Activated naive CD4-positive, alpha-beta T cell treated with anti-CD3 and anti-CD28 coated beads, Interleukin-2, amount 50 U/mL, for 24 hours (primary cell): ENCODE results near the gene PSMD4.
"Not testable (repeated sequence)": the region's sequence is repeated elsewhere in the genome, so short reads cannot be mapped to it uniquely, and the experiment has no call there.

Experiments used
- H3K27ac Mint-ChIP-seq: one replicate; pipeline ENCODE4 v1.8.0; 2021; ENCODE audit warnings: mild to moderate bottlenecking, mixed read lengths
- H3K27me3 Mint-ChIP-seq: one replicate; pipeline ENCODE4 v1.8.0; 2021; ENCODE audit warnings: mixed read lengths
- H3K36me3 Mint-ChIP-seq: one replicate; pipeline ENCODE4 v1.8.0; 2021; ENCODE audit warnings: mixed read lengths
- H3K4me1 Mint-ChIP-seq: one replicate; pipeline ENCODE4 v1.8.0; 2021; ENCODE audit warnings: mixed read lengths
- H3K4me3 Mint-ChIP-seq: one replicate; pipeline ENCODE4 v1.8.0; 2021; ENCODE audit warnings: mild to moderate bottlenecking, mixed read lengths
- H3K9me3 Mint-ChIP-seq: one replicate; pipeline ENCODE4 v1.8.0; 2021; ENCODE audit warnings: mixed read lengths

PSMD4 gene

DNA sequence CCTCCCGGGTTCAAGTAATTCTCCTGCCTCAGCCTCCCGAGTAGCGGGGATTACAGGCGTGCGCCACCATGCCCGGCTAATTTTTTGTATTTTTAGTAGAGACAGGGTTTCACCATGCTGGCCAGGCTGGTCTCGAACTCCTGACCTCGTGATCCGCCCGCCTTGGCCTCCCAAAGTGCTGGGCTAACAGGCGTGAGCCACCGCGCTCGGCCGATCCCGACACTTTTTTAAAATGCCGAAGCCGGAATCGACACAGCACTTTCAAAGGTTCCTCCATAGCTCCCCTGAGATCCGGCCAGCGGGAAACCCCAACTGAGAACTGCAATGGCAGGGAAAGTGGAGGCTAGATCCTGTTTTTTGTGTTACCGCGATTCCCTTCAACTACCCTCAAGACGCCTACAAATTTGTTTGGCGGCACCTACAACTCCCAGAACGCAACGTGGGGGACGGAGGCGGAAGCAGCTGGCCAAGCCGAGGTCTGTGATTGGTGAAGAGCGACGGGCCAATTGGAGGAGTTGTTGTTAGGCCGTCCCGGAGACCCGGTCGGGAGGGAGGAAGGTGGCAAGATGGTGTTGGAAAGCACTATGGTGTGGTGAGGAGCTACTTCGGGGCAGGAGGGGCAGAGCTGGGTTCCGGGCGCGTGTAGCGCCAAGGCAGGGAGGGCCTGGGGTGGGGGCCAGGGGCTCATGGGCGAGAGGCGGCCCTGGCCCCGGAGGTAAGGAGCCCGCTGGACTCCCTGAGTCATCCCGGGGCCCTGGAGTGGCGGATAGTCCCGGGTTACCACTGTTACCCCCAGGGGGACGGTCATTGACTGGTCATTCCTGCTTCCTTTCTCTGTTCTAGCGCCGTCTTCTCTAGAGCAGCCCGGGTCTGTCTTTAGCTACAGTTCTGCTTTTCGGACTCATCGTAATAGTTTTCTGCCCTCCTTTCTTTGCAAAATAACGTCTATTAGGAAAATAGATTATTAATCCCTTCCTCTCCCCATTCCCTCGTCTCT, at the start of gene PSMD4:
TSS of gene PSMD4 (plus strand) at position 518 of the 997 bp plus-strand sequence. CDS start at position 567, 49 bp downstream.
- peak within 1 kb of the TSS; percentile 95 for H3K27ac Mint-ChIP-seq
- peaks cover 29% of the 10 kb centered on the region for H3K4me1 Mint-ChIP-seq
- H3K36me3 Mint-ChIP-seq: no peaks in the 10 kb centered on the region
- H3K4me3 Mint-ChIP-seq: peak within 1 kb of the TSS; percentile 90
- H3K27me3 Mint-ChIP-seq: no peaks in the 10 kb centered on the region
- no peaks in the 10 kb centered on the region for H3K9me3 Mint-ChIP-seq

DNA sequence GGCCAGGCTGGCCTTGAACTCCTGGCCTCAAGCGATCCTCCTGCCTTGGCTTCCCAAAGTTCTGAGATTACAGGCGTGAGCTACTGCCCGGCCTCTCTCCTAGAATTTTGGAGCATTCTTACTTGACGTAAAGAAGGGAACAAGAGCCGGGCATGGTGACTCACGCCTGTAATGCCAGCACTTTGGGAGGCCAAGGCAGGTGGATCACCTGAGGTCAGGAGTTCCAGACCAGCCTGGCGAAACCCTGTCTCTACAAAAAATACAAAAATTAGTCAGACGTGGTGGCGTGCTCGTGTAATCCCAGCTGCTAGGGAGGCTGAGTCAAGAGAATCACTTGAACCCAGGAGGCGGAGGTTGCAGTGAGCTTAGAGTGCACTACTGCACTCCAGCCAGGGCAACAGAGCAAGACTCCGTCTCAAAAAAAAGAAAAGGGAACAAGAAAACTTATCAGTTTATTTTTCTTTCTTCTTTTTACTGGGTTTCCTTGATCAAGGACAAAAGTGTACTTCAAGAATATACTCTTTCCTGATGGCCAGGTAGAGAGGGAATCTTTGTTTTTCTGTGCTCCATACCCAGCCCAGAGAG, 49.1 kb upstream of the PSMD4 start:
- H3K4me3 Mint-ChIP-seq, H3K27me3 Mint-ChIP-seq, H3K27ac Mint-ChIP-seq, H3K9me3 Mint-ChIP-seq, H3K36me3 Mint-ChIP-seq: not testable (repeated sequence)
- H3K4me1 Mint-ChIP-seq: peaks cover 30% of the 10 kb centered on the region

DNA sequence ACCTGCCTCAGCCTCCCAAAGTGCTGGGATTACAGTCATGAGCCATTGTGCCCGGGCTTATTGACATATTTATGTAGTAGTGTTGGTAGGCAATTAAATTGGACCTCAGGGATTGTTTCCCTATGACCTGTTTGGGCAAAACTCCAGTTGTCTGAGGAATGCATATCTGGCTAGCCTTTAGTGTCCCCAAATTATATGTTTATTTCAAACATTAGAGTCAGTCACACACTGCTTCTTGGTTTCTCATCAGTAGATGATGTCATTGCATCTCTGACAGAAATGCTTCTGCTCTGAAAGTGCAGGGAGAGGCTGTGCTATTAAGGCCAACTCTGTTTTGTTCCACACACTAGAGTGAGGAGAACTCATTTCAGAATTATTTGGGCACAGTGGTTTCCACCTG, 43.7 kb upstream of the PSMD4 start:
- Mint-ChIP-seq H3K9me3 (no peaks in the 10 kb centered on the region), H3K4me3 (peak overlapping the region; percentile 11)

DNA sequence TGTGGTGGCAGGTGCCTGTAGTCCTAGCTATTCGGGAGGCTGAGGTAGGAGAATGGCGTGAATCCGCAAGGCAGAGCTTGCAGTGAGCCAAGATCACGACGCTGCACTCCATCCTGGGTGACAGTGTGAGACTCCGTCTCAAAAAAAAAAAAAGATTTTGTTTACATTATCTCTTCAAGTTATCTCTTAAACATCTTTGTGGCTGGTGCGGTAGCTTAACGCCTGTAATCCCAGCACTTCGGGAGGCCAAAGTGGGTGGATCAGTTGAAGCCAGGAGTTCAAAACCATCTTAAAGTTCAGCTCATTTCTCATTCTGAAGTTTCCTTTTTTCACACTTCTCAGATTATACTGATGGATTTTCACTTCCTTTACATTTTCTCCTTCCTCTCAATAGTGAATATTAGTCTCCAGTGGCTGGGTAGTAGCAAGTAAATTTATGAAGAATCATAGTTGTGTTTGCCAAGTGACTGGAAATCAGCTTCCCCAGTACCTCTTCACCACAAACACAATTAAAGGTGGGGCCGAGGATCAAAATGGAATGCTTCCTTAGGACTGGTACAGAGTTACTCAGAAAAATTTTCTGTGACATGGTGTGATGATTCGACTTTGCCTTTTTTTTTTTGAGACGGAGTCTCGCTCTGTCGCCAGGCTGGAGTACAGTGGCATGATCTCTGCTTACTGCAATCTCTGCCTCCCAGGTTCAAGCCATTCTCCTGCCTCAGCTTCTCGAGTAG, 42.4 kb upstream of the PSMD4 start:
- peaks cover 39% of the 10 kb centered on the region for H3K4me1 Mint-ChIP-seq
- peak overlapping the region; percentile 61 for H3K4me3 Mint-ChIP-seq
- no peaks in the 10 kb centered on the region for H3K9me3 Mint-ChIP-seq
- no peaks in the 10 kb centered on the region for H3K27me3 Mint-ChIP-seq
- peak overlapping the region; percentile 59 for H3K27ac Mint-ChIP-seq
- H3K36me3 Mint-ChIP-seq: peaks cover 10% of the 10 kb centered on the region

More for the DNA sequence above, 43.7 kb upstream of the PSMD4 start:
- Mint-ChIP-seq H3K27ac (no peak overlapping the region), H3K27me3 (no peaks in the 10 kb centered on the region), H3K36me3 (peaks cover 10% of the 10 kb centered on the region), H3K4me1 (peaks cover 38% of the 10 kb centered on the region)

DNA sequence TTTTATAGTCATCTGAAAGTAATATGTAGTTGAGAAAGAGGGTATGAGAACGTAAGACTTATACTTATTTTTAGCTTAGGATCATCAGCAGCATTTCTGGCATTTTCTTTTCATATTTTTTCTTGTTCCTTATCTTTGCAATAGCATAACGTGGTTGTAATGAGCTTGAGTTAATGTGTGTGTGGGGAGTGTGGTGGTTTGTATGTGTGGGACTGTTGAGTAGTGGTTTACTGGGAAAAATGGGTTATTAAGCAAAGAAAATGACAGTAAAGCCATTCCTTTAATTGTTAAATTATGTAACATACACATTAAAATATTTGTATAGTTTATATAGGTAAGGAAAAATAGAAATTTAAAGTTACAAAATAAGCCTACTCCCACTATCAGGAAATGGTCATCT, 41.0 kb upstream of the PSMD4 start:
- no peak overlapping the region for H3K27ac Mint-ChIP-seq
- H3K9me3 Mint-ChIP-seq: no peaks in the 10 kb centered on the region
- peaks cover 10% of the 10 kb centered on the region for H3K36me3 Mint-ChIP-seq
- H3K4me1 Mint-ChIP-seq: peaks cover 39% of the 10 kb centered on the region
- peak overlapping the region; percentile 30 for H3K4me3 Mint-ChIP-seq
- H3K27me3 Mint-ChIP-seq: no peaks in the 10 kb centered on the region

DNA sequence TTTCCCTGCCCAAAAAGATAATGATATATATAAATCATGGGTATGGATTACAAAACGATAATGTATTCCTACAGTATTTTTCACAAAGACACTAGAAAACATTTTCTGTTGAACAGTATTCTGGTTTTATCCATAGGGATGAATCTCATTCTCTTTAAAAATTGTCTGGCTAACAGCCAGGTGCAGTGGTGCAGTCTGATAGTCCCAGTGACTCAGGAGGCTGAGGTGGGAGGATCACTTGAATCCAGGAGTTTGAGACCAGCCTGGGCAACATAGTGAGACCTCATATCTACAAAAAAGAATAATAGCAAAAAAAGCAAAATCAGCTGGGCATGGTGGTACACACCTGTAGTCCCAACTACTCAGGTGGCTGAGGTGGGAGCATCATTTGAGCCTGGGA, 32.9 kb upstream of the PSMD4 start:
- Mint-ChIP-seq H3K9me3 (no peaks in the 10 kb centered on the region), H3K27ac (no peak overlapping the region), H3K4me3 (no peak overlapping the region), H3K4me1 (peaks cover 15% of the 10 kb centered on the region), H3K36me3 (no peaks in the 10 kb centered on the region), H3K27me3 (no peaks in the 10 kb centered on the region)

DNA sequence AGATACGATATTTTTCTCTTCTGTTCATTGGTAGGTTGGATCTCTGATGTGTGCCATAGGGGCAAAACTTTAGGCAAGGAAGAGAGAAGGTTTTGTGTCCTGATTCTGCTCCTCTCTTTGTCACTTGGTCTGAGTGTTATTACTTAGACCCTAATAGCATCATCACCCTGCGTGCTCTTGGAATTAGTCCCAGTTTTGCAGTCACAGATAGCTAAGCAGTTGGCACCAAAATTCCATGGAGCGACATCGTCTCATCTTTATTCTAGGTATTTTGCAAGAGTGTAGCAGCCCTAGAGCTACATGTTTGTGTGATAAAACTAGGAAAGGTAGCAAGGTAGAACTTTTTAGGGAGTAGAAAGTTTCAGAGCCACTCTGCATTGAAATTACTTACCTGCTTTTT, 32.4 kb upstream of the PSMD4 start:
- Mint-ChIP-seq H3K4me3 (no peak overlapping the region), H3K36me3 (no peaks in the 10 kb centered on the region), H3K27me3 (no peaks in the 10 kb centered on the region), H3K27ac (no peak overlapping the region), H3K4me1 (peaks cover 14% of the 10 kb centered on the region), H3K9me3 (no peaks in the 10 kb centered on the region)

DNA sequence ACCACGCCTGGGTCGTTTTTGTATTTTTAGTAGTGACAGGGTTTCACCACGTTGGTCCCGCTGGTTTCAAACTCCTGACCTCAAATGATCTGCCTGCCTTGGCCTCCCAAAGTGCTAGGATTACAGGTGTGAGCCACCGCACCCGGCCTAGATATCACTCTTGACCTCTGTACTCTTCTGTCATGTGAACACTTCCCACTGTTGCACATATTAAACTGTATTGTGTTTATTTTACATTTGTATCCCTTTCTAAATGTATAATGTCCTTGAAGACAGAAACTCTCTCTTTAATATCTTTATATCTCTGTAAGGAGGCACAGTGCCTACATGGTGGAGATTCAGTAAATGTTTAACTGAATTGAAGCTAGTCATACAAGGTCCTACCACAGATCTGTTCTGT, 19.3 kb upstream of the PSMD4 start:
- no peak overlapping the region for H3K4me3 Mint-ChIP-seq
- no peaks in the 10 kb centered on the region for H3K4me1 Mint-ChIP-seq
- peaks cover 15% of the 10 kb centered on the region for H3K36me3 Mint-ChIP-seq
- no peaks in the 10 kb centered on the region for H3K9me3 Mint-ChIP-seq
- no peak overlapping the region for H3K27ac Mint-ChIP-seq
- H3K27me3 Mint-ChIP-seq: no peaks in the 10 kb centered on the region

DNA sequence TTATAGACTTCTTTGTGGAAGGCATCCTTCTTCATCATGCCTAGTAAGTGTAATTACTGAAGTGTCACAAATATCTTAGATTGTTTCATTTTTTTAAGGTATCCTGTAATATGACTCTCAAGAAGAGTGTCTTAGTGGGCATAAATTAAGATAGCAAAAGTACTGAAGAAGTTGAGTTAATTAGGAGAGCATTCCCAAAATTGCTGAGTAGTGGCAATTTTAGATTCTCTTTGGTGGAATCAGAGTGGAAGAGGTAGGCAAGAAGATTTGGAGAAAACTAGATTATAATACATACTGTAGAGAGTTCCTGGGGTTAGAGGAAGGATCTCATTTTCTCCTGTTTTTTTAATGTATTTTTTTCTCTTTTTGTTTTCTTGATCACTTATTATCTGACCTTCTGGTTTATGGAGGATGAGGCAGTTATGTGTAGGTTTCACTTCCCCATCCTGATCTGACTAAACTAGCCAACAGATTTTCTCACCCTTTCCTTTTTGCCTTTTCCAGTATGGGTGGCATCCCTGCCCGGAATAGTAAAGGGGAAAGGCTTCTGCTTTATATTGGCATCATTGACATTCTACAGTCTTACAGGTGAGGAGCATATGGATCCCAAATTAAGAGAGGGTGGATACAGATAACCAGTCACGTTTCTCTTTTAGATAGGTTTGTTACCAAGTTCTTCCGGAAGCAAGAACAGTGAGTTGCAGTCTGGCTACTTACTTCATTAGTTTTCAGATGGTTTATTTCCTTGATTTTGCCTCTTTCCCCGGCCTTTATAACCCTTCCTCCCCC, 16.7 kb upstream of the PSMD4 start:
- H3K27me3 Mint-ChIP-seq: no peaks in the 10 kb centered on the region
- peaks cover 14% of the 10 kb centered on the region for H3K36me3 Mint-ChIP-seq
- no peaks in the 10 kb centered on the region for H3K9me3 Mint-ChIP-seq
- no peak overlapping the region for H3K4me3 Mint-ChIP-seq
- peak overlapping the region; percentile 25 for H3K27ac Mint-ChIP-seq
- H3K4me1 Mint-ChIP-seq: no peaks in the 10 kb centered on the region

DNA sequence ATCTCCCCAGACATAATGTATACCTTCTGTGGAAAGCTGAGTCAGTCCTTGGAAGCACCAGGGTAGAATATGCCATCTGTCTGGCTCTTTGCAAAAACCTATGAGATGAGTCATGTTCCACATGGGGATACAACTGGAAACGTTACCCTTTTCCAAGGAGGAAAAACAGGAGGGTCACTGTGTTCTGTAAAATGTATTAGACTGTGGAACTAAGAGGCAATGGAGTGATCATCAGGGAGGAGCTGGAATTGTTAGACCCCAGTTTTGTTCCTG, 16.1 kb upstream of the PSMD4 start:
- Mint-ChIP-seq H3K36me3 (peaks cover 14% of the 10 kb centered on the region), H3K4me3 (no peak overlapping the region), H3K4me1 (no peaks in the 10 kb centered on the region), H3K27me3 (no peaks in the 10 kb centered on the region), H3K9me3 (no peaks in the 10 kb centered on the region), H3K27ac (no peak overlapping the region)

DNA sequence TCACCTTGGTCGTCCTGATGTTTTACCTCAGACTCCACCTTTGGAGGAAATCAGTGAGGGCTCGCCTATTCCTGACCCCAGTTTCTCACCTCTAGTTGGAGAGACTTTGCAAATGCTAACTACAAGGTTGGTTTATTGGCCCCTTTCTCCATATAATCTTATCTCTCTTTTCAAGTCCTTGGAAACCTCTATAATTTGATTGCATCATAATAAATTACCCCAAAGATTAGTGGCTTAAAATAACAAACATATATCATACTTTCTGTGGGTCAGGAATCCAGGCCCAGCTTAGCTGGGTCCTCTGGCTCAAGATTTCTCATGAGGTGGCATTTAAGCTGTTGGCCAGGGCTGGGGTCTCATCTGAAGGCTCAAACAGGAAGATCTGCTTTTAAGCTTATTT, 12.1 kb upstream of the PSMD4 start:
- H3K27me3 Mint-ChIP-seq: no peaks in the 10 kb centered on the region
- H3K9me3 Mint-ChIP-seq: no peaks in the 10 kb centered on the region

DNA sequence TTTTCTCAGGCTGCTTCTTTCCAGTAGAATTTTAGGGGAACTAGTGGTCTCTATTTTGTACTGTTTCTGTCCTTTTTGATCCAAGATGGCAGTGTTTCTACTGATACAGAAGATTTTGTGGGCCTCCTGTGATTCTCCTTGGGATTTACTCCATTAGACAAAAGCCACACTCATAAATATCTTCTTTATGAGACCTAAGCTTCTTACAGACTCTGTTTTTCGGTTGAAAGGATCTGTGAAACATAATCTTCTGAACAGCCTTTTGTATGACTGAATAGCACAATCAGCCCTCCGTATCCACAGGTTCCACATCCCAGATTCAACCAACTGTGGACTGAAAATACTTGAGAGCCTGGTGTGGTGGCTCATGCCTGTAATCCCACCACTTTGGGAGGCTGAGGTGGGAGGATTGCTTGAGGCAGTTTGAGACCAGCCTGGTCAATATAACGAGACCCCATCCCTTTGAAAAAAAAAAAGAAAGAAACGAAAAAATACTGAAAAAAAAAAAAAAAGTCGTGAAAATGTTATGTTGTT, 10.8 kb upstream of the PSMD4 start:
- Mint-ChIP-seq H3K4me1 (no peaks in the 10 kb centered on the region), H3K27me3 (no peaks in the 10 kb centered on the region), H3K4me3 (no peak overlapping the region), H3K9me3 (no peaks in the 10 kb centered on the region), H3K36me3 (peaks cover 17% of the 10 kb centered on the region), H3K27ac (no peak overlapping the region)

More for the DNA sequence above, 12.1 kb upstream of the PSMD4 start:
- H3K4me3 Mint-ChIP-seq: no peak overlapping the region
- H3K27ac Mint-ChIP-seq: no peak overlapping the region
- peaks cover 14% of the 10 kb centered on the region for H3K36me3 Mint-ChIP-seq
- H3K4me1 Mint-ChIP-seq: no peaks in the 10 kb centered on the region

DNA sequence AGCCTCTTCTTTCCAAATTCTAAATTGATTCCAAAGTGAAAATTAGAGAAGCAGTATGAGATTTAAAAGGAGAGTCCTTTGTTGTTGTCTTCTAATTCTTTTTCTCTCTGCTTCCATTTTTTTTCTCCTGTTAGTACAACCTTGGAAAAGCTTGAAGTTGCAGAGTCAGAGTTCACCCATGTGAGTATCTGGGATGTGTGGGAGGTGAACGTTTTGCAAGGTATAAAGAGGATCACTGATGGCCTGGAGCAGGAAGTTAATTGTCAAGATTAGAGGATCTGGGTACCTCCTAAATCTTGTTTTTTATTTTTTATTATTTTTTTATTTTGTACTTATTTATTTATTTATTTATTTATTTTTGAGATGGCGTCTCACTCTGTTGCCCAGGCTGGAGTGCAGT, 7.7 kb upstream of the PSMD4 start:
- Mint-ChIP-seq H3K9me3 (no peaks in the 10 kb centered on the region), H3K36me3 (peaks cover 15% of the 10 kb centered on the region), H3K27ac (no peak overlapping the region), H3K4me3 (no peak overlapping the region), H3K4me1 (no peaks in the 10 kb centered on the region), H3K27me3 (no peaks in the 10 kb centered on the region)

DNA sequence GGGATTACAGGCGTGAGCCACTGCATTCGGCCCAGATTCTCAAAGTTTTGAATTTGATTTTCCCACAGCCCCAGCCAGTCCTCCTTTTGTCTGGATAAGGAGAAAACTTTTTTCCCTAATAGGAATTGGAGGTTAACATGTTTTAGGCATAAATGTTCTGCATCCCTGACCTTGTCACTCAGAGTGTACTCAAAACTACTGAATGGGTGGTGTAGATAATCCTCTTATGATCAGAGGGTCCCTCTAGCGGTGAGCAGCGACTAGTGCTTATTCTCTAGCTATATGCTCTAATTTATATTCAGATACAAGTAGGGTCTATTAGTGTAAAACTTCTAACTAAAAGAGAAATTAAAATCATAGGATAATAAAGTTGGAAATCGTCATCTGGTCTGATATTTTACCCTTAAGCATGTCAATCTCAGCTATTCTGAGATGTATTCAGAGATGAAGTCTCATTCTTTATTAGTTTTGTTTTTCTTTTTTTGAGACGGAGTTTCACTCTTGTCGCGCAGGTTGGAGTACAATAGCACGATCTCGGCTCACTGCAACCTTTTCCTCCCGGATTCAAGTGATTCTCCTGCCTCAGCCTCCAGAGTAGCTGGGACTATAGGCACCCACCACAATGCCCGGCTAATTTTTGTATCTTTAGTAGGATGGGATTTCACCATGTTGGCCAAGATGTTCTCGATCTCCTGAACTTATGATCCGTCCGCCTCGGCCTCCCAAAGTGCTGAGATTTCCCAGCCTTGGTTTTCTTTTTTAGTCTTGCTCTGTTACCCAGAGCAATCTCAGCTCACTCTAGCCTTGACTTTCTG, 2.7 kb upstream of the PSMD4 start:
- H3K27me3 Mint-ChIP-seq: no peaks in the 10 kb centered on the region
- peak overlapping the region; percentile 33 for H3K4me3 Mint-ChIP-seq
- H3K4me1 Mint-ChIP-seq: peaks cover 12% of the 10 kb centered on the region
- peaks cover 7% of the 10 kb centered on the region for H3K36me3 Mint-ChIP-seq
- H3K9me3 Mint-ChIP-seq: no peaks in the 10 kb centered on the region
- no peak overlapping the region for H3K27ac Mint-ChIP-seq
